ENCODE measurements around the gene PPP1R13L.

- TF ChIP-seq FOXP4 (CRISPR knock-in tag; IDR thresholded peaks at IDR 0.05): no peak
- TF ChIP-seq NR3C1 (CRISPR knock-in tag; conservative IDR thresholded peaks at IDR 0.05; ENCODE audit: low read depth): no peak
Observed at GRCh38 chr19:45401815-45402214, 3.1 kb downstream of the PPP1R13L start.

All from WTC11 (cell line).